Measurements from ENCODE around the gene SGF29. TPM values are rescaled to one million over a fixed set of nuclear protein-coding genes. Genes with fewer than 3 reads are reported as not detected.
"Not testable (repeated sequence)": the region's sequence is repeated elsewhere in the genome, so short reads cannot be mapped to it uniquely, and the experiment has no call there.

Gene SGF29
- total RNA-seq, 1 donor from 2014 or later, result 17.4 TPM

DNA sequence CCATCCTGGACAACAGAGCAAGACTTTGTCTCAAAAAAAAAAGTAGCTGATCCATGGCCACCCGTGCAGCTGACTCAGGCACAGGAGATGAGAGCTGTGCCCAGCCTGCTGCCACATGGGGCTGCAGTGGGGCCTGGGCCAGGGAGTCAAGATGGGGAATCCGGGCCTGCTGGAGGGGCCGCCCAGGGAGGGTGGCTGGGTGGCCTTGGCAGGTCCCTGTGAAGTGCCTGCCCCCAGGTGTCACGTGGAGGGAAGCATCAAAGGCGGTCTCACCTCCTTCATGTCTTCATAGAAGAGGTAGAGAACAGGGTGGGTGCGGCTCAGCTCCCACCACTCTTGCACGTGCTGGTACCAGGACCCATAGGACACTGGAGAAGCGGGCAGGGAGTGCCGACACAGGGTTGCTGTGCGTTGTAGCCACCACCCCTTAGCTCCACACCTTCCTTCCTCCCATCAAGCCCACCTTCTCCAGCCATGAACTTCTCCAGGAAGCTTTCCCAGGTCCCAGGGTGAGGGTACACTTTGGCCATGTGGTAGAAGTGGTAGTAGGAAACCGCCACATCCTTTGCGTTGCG, 39.3 kb downstream of the SGF29 start:
- no peak for DNase-seq (ENCODE audit: low read depth)

DNA sequence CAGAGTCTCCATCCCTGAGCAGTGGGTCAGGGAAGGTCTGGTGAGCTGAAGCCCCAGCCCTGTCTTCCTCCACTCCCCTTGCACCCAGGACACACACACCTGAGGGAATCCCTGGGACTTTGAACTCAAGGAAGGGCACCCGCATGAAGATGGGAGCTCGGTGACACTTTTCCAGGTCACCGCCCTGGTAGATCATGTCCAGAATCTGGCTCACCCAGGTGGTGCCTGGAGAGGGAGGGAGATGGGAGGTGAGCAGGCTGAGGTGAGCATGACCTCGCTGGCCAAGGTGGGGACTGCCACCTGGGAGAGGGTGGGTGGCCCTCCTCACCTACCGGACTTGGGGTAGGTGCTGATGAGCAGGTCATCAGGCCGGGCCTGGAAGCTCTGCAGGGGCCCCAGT, 41.7 kb downstream of the SGF29 start:
- DNase-seq (ENCODE audit: low read depth), result not testable (repeated sequence)

DNA sequence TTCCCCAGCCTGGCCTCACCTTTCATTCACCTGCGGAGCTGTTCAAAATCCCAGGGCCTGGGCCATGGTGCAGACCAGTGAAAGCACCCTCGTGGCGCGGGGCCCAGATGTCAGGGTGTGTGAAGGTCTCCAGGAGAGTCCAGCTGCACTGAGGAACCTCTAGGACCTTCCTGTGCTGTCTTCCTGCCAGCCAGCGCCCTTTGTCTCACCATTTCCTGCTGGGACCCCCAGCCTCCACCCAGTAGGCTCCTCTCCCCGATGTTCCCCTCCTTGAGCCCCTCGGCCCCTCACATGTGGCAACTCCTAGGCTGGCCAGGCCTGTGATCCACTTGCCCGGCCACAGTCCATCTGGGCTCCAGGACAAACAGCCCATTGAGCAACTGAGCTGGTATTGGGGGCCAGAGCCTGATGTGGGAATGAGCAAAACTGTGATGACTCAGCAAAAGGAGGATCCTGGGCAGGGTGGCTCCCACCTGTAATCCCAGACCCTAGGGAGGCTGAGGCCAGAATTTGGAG, 42.5 kb downstream of the SGF29 start:
- DNase-seq (ENCODE audit: low read depth), result no peak

DNA sequence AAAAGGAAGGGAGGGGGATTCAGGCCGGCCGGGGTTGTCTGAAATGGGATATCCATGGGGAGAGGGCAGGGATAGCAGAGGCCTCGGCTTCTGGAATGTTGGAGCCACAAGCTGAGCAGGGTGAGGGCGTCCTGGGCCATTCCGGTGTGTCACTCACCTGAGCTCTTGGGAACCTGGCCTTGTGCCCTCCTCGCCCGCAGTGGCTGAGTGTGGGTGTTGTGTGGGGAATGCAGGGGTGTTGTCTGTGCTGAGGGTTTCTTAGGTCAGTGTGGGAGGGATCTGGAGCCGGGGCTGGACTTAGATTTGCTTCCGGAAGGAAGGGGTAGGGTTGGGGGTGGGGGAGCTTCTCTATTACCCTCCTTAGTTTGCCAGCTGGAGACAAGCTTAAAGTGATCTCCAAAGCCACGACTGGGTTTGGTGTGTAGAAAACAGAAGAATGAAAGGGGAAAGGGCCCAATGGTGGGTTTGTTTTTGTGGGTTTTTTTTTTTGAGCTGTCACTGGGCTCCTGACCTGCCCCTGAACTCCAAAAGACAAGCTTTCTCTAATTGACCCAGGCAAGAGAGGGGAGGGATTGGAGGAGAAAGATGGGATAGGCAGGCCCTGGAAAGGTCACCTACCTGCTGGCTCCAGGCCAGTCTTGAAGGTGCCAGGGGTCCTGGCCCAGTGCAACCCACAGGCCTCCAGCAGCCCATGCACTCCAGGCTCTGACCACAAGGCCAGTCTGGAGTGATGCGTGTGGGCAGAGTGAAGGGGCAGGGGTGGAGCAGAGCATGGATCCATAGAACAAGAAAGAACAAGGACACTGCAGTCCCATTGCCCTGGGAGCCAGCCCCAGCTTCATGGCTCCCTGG, 43.3 kb downstream of the SGF29 start, which contains the start of gene SULT1A2:
Gene SULT1A2 (minus strand): TSS at position 211 of the 852 bp plus-strand sequence. CDS start 1,120 bp downstream, outside the sequence.
- DNase-seq (ENCODE audit: low read depth), result no peak

DNA sequence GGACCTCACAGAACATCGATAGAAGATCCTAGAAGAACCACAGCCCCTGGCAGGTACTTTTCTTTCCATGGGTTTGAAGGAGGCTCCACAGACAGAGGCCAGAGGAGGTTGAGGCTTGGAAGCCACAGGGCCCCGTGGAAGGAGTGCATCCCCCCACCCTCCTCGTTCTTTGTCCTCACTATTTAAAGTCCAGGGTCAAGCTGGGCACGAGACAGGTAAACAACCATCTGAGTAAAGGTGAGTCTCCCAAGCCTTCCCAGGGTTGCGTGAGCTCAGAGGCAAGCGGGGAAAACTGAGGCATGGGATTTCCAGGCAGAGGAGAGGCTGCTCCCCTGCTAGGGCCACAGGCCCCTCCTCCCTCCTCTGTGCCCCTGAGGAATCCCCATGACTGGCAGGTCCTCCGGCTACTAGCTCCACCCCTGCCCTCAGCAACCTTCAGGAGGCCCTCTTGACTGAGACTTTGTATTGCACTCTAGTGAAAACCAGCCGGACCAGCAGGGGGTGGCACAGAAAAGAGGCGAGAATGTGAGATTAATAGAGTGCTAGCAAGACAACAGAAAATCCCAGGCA, 44.1 kb downstream of the SGF29 start:
- no peak for DNase-seq (ENCODE audit: low read depth)

DNA sequence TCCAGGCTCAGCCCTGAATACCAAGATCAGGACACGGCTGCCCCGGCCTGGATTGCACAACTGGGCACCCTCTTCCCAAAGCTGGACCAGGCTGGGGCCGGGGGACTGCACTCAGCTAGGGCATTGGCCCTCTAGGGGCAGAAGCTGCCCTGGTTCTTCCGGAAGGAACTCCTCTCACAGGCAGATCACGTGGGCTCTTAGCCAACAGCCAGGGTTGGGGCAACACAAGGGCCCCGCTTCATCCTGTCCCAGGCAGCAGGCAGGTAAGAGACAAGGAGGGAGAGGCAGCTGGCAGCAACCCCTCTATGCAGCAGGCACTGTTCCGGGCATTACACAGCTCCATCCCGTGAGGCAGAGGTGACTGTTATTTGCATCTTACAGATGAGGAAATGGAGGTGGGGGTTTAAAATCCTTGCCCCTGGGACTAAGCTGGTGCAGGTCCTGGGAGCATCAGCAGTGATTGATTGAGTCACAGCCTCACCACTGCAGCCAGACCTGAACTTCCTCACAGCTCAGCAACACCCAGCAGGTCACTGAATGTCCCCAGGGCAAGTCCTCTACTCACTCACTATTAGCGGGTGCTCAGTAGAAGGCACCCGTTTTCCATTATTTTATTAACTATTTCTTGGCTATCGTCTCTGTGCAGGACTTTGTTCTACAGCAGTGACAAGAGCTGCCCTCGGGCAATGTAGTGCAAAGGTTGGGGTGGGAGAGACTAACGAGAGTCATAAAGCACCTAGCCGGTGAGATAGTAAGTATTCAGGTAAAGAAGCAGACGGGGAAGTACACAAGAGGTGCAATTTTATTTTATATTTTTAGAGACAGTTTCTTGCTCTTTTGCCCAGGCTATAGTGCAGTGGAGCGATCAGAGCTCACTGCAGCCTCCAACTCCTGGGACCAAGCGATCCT, 45.9 kb downstream of the SGF29 start:
- DNase-seq (ENCODE audit: low read depth), result not testable (repeated sequence)

DNA sequence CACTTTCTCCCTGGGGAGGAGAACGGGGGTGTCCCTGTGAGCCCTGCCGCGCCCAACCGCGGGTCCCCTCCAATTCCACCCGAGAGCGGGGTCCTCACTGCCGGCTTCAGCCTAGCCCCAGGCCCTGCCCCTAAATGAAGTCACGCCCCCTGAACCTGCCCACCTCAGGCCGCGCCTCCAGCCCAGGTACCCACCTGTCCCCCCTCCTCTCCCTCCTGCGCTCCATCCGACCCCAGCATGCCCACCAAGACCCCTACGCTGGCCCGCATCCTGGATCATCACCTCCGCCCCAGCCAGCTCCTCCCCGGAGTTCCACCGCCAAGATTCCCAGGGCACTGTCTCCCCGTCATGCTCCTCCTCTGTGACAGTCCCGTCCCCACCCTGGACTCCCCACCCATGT, 47.2 kb downstream of the SGF29 start:
- not testable (repeated sequence) for DNase-seq (ENCODE audit: low read depth)

DNA sequence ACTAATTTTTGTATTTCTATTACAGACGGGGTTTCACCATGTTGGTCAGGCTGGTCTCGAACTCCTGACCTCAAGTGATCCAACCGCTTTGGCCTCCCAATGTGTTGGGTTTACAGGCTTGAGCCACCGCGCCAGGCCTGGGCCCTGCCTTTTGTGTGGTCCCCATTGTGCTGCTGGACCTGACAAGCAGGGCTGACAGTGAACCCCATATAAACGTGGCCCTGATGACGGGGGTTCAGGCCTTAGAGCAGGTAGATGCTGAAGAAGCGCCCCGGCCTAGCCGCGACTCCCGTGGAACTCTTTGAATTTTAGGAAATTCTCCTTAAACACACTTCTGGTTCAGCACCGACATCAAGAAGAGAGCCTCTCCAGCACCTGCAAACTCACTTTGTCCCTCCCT, 47.9 kb downstream of the SGF29 start:
- DNase-seq (ENCODE audit: low read depth), result not testable (repeated sequence)

DNA sequence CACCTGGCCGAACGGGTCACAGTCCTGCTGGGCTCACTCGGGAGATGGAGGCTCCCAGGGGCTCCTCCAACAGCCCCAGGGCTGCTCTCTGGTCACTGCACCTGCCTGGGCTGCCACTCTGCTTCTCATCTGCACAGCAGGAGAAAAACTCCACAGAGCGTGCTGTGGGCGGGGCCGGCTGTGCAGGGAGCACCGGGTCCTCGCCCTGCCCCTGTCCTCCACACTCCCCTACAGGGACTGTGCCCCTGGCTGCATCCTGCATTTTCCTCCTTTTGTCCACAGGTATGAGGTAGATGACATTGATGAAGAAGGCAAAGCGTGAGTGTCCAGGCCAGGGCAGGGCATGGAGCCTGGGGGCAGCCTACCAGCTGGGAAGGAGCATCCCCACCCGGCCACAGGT, 48.3 kb downstream of the SGF29 start:
- DNase-seq (ENCODE audit: low read depth), result not testable (repeated sequence)

DNA sequence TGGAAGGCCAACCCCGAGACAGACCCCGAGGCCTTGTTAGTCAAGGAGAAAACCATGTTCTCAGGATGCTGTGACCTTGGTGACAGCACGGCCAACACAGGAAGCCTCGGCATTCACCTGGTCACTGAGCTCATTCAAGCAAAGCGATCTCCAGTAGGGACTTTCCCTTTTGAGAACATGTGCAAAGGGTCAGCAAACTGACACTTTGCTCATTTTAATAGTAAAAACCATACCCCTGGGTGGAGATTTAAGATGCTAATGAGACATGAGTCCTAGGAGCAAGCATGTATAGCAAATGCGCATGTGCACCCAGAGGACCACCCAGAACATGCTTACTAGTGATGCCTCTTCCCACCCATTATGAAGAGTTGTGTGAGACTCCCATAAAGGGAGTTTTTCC, 48.8 kb downstream of the SGF29 start:
- DNase-seq (ENCODE audit: low read depth), result no peak

DNA sequence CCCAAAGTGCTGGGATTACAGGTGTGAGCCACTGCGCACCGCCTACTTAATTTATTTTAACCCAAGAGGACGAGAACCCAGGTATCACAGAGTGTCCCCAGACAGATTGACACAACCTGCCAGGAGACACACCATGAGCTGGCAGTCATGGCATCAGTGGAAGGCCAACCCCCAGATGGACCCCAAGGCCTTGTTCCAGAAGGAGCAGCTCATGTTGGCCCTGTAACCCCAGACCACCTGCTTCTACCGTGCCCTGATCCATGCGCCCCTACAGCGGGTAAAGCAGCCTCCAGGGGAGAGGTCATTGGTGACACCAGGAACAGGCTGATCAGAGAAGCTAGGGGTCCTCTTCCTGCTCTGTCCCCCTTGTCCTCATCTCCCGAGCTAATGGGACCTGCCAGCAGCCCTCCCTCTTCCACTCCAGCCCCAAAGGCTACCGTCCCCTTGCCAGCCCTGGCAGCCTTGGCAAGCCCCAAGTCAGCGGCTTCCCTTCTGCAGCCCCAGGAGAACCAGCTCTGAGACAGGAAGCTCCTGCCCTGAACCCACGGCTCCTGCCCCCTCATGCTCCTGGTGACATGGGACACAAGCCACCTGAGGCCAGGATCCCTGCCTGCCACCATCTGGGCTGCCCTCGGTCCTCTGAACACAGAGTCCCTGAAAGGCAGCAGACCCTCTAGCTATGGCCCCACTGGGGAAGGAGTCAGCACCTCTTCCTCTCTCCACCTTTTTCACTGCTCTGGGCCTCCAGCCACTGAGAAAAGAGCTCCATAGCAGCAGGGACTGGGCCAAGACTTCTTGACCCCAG, 49.9 kb downstream of the SGF29 start:
- no peak for DNase-seq (ENCODE audit: low read depth)

DNA sequence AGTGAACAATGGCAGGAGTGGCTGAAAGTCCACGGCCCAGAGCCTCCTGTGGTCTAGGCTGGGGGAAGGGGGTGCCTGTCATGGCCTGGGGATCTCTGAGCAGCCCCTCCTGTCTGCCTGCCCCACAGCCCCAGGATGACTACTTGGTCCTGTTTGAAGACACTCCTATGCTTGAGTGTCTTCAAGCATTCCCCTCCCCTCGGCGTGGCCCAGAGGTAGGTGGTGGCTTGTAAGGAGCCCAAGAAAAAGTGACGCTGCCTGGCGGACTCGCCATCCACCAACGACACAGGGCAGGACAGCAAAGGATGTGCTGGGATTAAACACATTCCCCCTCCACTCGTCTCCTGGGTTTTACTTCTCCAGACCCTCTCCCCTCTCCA, 50.5 kb downstream of the SGF29 start:
- no peak for DNase-seq (ENCODE audit: low read depth)

DNA sequence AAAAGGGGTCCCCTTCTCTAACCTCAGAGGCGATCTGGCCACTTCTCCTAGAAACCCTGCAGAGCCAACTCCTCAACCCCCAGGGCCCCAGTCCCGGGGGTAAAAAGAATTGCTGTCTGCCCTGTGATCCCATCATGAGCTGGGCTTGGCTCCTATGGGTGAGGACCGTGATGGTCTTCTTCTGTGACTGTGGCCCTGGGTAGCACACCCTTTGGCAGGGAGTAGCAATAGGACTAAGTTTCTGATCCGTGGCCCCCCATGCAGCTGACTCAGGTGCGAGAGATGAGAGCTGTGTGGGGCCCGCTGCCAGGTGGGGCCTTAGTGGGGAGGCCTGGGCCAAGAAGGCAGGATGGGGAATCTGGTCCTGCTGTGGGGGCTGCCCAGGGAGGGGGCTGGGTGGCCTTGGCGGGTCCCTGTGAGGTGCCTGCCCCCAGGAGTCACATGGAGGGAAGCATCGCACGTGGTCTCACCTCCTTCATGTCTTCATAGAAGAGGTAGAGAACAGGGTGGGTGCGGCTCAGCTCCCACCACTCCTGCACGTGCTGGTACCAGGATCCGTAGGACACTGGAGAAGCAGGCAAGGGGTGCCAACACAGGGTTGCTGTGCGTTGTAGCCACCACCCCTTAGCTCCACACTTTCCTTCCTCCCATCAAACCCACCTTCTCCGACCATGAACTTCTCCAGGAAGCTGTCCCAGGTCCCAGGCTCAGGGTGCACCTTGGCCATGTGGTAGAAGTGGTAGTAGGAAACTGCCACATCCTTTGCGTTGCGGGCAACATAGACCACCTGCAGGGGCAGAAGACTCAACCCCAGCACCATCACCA, 52.8 kb downstream of the SGF29 start:
- DNase-seq (ENCODE audit: low read depth), result no peak

DNA sequence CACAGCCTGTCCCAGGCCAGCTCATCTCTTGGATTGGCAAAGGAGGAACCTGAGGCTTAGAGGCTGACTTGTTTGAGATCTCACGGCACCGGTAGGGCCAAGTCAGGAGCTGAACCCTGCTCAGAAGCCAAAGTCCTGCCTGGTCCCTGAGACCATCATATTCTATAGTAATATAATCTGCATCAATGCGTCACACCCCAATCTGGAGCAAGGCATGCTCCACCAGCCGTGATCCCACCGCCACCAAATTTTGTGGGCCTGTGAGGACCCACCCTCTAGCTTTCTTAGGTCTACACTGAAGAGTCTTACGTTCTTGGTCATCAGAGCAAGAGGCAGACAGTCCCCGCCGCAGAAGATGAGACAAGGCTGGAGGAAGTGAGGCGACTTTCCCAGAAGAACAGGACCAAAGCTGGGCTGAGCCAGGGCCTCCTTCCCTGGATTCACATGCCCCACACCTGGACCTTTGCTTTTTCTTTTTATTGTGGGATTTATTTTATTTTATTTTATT, 53.5 kb downstream of the SGF29 start:
- DNase-seq (ENCODE audit: low read depth), result no peak

DNA sequence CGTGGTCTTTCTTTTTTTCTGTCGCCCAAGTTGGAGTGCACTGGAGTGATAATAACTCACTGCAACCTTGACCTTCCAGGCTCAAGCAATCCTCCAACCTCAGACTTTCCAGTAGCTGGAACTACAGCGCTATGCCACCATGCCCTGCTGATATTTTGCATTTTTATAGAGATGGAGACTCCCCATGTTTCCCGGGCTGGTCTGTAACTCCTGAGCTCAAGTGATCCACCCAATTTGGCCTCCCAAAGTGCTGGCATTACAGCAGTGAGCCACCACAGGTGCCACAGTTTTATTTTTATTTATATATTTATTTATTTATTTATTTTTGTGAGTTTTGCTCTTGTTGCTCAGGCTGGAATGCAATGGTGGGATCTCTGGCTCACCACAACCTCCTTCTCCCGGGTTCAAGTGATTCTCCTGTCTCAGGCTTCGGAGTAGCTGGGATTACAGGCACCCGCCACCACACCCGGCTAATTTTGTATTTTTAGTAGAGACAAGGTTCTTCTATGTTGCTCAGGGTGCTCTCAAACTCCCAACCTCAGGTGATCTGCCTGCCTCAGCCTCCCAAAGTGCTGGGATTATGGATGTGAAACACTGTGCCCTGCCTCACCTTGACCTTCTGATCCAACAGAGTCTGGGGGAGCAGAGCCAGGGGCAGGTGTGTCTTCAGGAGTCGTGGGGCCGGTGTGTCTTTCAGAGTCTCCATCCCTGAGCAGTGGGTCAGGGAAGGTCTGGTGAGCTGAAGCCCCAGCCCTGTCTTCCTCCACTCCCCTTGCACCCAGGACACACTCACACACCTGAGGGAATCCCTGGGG, 54.2 kb downstream of the SGF29 start:
- DNase-seq (ENCODE audit: low read depth), result not testable (repeated sequence)

DNA sequence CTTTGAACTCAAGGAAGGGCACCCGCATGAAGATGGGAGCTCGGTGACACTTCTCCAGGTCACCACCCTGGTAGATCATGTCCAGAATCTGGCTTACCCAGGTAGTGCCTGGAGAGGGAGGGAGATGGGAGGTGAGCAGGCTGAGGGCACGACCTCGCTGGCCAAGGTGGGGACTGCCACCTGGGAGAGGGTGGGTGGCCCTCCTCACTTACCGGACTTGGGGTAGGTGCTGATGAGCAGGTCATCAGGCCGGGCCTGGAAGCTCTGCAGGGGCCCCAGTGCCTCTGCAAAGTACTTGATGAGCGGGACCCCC, 54.7 kb downstream of the SGF29 start:
- DNase-seq (ENCODE audit: low read depth), result not testable (repeated sequence)

DNA sequence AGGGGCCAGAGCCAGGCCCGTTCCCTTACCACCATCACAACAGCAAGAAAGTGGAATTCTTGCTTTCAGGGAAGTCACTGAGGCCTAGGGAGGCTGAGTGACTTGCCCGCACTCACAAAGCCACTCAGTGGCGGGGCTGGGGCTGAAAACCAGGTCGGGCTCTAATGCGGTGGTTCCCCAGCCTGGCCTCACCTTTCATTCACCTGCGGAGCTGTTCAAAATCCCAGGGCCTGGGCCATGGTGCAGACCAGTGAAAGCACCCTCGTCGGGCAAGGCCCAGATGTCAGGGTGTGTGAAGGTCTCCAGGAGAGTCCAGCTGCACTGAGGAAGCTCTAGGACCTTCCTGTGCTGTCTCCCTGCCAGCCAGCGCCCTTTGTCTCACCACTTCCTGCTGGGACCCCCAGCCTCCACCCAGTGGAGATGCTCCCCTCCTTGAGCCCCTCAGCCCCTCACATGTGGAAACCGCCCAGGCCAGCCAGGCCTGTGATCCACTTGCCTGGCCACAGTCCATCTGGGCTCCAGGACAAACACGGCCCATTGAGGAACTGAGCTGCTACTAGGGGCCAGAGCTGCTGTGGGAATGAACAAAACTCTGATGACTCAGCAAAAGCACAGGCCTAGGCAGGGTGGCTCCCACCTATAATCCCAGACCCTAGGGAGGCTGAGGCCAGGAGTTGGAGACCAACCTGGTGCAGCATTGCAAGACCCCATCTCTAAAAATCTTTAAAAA, 55.3 kb downstream of the SGF29 start:
- not testable (repeated sequence) for DNase-seq (ENCODE audit: low read depth)

All from myocyte (in vitro differentiated cells).